KBM-7 (cell line): Measurements from ENCODE around the gene DDIAS.
"Not testable (repeated sequence)": the region's sequence is repeated elsewhere in the genome, so short reads cannot be mapped to it uniquely, and the experiment has no call there.

Experiments used
- DNase-seq: peaks from one replicate; pipeline ENCODE4 v3.0.0-alpha.2; 2015
- in situ Hi-C: fragments of 300-500 bp; cut with MboI; formaldehyde crosslinking; loops from 2 replicates; pipeline ENCODE4 v1.14.3; 2020; ENCODE audit warnings: low sequenced_read_pairs, low pct_unique_long_range_greater_than_20kb, mixed read lengths

Gene DDIAS

DNA sequence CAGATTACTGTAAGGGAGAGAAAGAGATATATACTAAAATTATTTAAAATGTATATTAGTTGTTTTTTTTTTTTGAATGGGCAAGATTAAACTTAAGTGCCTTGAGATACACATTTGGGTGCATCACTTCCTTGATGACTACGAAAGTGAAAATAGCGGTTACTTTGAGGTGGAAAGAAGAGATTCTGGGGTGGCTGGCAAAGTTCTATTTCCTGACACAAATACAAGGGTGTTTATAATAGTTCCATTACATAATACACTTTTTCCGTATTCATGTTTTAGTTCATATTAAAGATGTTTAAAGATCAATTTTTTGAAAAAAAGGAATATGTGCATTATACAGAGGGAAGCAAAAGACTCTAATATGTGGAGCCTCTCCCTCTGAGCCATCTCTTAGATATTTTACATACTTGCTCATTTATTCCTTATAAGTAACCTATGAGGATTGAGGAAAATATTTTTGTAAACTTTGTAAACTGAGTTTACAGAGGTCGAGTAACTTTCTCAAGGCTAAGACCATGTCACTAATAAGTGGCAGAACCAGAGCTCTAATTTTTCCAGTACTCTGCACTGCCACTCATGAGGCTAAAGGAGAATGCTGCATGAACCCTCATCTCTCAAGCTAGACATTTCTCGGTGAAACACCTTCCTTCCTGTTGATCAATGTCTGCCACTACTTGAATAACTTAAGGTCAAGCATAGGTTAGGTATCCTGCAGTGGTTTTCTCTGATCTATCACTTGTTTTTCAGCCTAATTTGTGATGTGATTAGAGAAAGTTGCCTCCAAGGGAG lies 58.6 kb downstream of the DDIAS start:
- no peak for DNase-seq
- in situ Hi-C loops: no loop called here

DNA sequence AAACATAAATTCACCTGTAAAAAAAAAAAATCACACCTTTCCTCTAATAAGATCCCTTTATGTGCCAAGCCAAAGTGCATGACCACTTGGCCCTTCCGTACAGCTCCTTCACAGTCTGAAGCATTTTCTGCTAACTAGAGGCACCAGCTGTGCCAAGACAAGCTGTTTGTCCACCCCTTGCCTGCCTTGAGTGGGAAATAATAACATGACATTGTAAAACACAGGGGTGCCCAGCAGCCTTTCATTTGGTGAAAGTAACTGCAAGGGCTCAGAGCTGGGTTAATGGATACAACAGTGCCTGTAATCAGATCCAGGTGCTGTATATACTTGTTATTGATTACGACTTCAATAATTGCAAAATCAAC lies 59.2 kb downstream of the DDIAS start:
- DNase-seq: no peak
- in situ Hi-C loops: no loop called here

DNA sequence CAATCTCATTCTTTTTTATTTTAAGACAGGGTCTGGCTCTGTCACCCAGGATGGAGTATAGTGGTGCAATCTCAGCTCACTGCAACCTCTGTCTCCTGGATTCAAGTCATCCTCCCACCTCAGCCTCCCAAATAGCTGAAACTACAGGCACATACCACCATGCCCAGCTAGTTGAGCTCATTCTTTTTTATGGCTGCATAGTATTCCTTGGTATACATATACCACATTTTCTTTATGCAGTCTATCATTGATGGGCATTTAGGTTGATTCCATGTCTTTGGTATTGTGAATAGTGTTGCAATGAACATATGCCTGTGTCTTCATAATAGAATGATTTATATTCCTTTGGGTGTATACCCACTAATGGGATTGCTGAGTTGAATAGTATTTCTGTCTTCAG lies 60.5 kb downstream of the DDIAS start:
- in situ Hi-C loops, DNase-seq: not testable (repeated sequence)

DNA sequence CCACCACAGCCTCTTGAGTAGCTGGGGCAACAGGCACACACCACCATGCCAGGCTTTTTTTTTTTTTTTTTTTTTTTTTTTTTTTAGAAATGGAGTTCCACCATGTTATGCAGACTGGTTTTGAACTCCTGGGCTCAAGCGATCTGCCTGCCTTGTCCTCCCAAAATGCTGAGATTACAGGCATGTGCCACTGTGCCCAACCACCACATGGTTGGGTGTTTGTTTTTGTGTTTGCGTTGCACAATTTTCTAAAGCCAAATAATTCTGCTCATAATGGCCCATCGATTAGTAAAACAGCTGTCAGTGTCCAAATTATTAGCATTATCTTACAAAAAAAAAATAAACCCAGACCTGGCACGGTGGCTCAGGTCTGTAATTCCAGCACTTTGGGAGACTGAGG lies 65.8 kb downstream of the DDIAS start:
- no peak for DNase-seq
- in situ Hi-C loops: no loop called here

DNA sequence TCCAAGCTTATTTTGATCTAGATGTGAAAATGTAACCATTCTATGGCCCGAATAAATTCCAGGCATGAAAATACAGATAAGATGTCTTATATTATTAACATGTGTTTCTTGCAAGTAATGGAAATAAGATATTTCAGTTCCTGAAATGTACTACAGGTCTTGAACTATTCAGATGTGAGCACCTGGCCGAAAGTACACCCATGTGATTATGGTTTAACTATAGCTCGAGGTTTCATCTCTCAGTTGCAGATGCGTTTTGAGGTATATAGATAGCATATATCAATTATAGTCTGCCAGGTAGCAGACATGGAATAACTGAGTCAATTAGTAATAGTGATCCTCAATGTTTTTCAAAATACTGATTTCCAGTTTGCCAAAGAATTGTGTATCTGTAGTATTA lies 68.3 kb downstream of the DDIAS start:
- DNase-seq: no peak
- in situ Hi-C loops: no loop called here

DNA sequence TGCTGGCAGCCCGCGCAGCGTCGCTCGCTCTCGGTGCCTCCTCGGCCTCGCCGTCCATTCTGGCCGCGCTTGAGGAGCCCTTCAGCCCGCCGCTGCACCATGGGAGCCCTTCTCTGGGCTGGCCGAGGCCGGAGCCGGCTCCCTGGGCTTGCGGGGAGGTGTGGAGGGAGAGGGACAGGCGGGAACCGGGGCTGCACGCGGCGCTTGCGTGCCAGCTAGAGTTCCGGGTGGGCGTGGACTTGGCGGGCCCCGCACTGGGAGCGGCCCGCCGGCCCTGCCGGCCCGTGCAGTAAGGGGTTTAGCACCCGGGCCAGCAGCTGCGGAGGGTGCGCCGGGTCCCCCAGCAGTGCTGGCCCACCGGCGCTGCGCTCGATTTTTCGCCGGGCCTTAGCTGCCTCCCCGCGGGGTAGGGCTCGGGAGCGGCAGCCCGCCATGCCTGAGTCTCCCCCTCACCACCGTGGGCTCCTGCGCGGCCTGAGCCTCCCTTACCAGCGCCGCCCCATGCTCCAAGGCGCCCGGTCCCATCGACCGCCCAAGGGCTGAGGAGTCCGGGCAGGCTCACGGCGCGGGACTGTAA lies 69.1 kb downstream of the DDIAS start:
- DNase-seq, in situ Hi-C loops: not testable (repeated sequence)

DNA sequence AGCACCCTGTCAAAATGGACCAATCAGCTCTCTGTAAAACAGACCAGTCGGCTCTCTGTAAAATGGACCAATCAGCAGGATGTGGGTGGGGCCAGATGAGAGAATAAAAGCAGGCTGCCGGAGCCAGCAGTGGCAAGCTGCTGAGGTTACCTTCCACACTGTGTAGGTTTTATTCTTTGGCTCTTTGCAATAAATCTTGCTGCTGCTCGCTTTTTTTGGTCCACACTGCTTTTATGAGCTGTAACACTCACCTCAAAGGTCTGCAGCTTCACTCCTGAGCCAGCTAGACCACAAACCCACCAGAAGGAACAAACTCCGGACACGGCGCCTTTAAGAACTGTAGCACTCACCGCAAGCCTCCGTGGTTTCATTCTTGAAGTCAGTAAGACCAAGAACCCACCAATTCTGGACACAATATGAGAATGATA lies 70.0 kb downstream of the DDIAS start:
- in situ Hi-C loops: not testable (repeated sequence)

DNA sequence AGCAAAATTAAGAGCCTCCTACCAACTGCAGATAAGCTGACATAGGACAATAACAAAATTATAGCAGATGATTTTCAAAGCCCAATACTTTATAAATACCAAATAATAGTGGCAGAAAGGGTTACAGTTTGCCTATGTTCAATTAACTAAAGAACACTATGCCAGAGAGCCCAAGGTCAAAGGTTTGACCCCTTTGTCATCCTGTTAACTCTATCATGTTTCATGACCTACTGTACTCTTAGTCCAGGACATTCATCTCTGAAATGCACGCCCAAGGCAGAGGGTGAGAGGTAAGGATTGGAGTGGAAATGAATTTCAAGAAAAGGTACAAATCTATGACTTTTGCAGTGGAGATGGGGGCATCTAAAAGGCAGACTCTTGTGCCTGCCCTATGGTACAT lies 70.6 kb downstream of the DDIAS start:
- no peak for DNase-seq
- in situ Hi-C loops: no loop called here

More for the DNA sequence above, 70.0 kb downstream of the DDIAS start:
- peak; percentile 64 for DNase-seq

GRCh38 chr11:82974135-82974534 lies 72.6 kb downstream of the DDIAS start:
- DNase-seq: no peak
- in situ Hi-C loops: no loop called here

DNA sequence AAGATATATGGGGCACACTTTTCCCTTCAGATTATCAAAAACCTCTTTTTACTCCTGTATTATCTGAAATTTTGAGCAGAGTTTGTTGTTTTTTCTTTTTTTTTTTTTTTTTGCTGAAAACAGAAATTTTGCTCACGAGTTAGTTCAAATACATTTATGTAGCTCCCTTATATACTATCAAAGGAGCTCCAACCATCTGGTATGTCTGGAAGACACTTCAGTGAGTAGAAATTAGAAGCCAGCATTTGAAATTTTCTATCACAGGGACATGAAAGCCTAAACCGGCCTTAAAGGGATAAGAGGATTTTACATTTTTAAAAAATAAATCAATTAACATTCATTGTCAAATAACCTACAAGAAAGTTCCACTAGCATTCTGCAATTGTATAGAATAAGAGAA lies 73.3 kb downstream of the DDIAS start:
- in situ Hi-C loops: no loop called here
- no peak for DNase-seq

GRCh38 chr11:82975882-82976281 lies 74.3 kb downstream of the DDIAS start:
- in situ Hi-C loops: no loop called here
- no peak for DNase-seq

DNA sequence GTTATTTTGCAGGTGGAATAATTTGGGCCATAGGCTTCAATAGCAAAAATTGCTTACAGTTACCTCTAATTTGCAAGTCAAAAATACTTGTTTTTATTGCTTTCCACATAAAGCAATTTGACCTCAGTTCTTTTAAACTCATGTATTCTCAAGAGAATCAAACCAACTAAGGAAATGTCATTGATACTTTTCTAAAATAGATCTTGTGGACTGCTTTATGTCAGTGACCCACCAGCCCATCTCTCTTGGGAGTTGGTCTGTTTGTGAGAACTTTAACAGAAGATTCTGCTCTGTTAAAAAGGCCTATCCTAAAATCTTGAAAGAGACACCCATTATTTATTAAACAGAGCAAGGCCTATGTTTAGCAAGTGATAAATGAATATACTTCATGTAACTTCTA lies 75.2 kb downstream of the DDIAS start:
- no peak for DNase-seq
- in situ Hi-C loops: no loop called here

DNA sequence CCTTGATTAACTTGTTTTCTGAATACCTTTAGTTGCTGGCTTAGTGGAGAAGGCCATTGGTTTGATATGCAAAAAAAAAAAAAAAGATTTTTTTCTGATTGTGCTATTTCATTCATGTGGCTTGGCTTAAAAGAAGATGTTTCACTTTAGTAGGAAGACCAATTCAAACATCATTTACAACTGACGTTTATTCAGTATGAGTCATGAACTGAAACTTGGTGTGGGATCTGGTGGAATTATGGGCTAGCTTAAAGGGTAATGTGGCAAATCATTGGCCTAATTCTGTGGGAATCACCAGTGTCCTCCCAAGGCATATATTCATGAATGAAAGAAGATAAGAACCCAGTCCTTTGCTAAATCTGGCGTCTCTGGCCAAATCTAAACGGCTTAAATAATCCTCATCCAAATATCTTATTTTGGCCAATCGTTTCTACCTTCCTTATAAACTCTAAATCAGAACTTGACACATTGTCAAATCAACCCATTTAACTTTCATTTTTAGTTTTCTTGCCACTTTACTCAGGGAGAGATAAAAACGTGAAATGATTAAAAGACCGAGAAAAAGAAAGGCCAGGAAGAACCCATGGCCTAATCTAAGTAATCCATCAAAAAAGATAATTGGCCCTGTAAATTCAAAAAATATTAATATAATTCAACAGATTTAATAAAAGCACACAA lies 77.0 kb downstream of the DDIAS start:
- in situ Hi-C loops: no loop called here
- no peak for DNase-seq

DNA sequence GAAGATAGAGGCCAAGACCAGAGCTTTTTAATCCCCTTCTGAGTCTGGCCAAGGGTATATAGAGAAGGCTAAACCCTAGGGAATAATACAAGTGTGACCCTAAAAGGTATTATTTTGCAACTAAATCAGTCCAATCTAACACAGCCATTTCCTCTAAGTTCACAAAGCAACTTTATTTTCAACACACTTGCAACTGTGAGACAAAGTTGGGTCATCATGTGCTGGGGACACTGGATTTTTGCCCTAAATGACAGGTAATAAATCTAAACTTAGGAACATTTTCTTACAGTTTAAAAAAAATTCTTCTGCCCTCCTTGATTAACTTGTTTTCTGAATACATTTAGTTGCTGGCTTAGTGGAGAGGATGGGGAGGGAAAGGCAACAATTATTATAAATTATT lies 78.3 kb downstream of the DDIAS start:
- in situ Hi-C loops: no loop called here
- DNase-seq: no peak

GRCh38 chr11:82980292-82980691 lies 78.8 kb downstream of the DDIAS start:
- in situ Hi-C loops: no loop called here
- no peak for DNase-seq

DNA sequence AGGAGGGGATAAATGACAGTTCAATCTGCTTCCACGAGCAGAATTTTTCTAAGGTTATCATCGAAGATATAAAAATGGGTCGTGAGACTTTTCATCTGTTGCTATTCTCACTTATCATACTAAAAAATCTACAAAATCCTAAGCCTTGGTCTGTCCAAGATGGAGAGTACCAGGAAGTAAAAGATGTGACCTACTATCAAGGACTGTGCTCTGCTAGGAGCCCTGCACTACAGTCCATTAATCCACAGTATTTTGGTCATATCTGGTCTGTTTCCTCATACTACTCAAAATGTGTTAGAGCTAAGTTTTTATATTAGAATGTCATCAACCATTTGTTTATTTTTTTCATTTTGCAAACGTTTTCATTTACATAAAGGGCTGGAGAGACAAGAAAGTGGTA lies 79.4 kb downstream of the DDIAS start:
- no peak for DNase-seq
- in situ Hi-C loops: no loop called here

- no peak for DNase-seq
- in situ Hi-C loops: no loop called here
Measured at GRCh38 chr11:82981852-82982251, 80.3 kb downstream of the DDIAS start.
